ENCODE data around the gene GLYATL1.

GRCh38 chr11:58926251-58926650, 13.0 kb upstream of the GLYATL1 start:
- TF ChIP-seq CTCF (IDR thresholded peaks at IDR 0.05) (no peak), POLR2A (IDR thresholded peaks at IDR 0.05) (no peak), EP300 (IDR thresholded peaks at IDR 0.05) (no peak)
